Stimulated activated naive CD8-positive, alpha-beta T cell treated with anti-CD3 and anti-CD28 coated beads, Interleukin-15, Interleukin-2, amounts not matched to agents 100 ng/mL and 50 ng/mL, for 24 hours (primary cell): ENCODE data around the gene SLC35G4.
"Not testable (repeated sequence)": the region's sequence is repeated elsewhere in the genome, so short reads cannot be mapped to it uniquely, and the experiment has no call there.

Experiments
- H3K27ac Mint-ChIP-seq: one replicate; pipeline ENCODE4 v1.8.0; 2021; ENCODE audit warnings: mild to moderate bottlenecking, mixed read lengths
- H3K27me3 Mint-ChIP-seq: one replicate; pipeline ENCODE4 v1.8.0; 2021; ENCODE audit warnings: mixed read lengths
- H3K36me3 Mint-ChIP-seq: one replicate; pipeline ENCODE4 v1.8.0; 2021; ENCODE audit warnings: low read depth, mixed read lengths
- H3K4me1 Mint-ChIP-seq: one replicate; pipeline ENCODE4 v1.8.0; 2021; ENCODE audit warnings: low read depth, mixed read lengths
- H3K4me3 Mint-ChIP-seq: one replicate; pipeline ENCODE4 v1.8.0; 2021; ENCODE audit warnings: mild to moderate bottlenecking, mixed read lengths
- H3K9me3 Mint-ChIP-seq: one replicate; pipeline ENCODE4 v1.8.0; 2021; ENCODE audit warnings: mixed read lengths

Gene SLC35G4

GRCh38 chr18:11609488-11609887 is at the start of gene SLC35G4:
Gene SLC35G4 (plus strand): TSS chr18:11609596. CDS start chr18:11609596, 0 bp downstream.
- H3K27me3 Mint-ChIP-seq = peaks cover 11% of the 10 kb centered on the region
- not testable (repeated sequence) for H3K36me3 Mint-ChIP-seq, H3K9me3 Mint-ChIP-seq, H3K27ac Mint-ChIP-seq, H3K4me3 Mint-ChIP-seq, H3K4me1 Mint-ChIP-seq

- Mint-ChIP-seq H3K36me3 (no peaks in the 10 kb centered on the region), H3K9me3 (no peaks in the 10 kb centered on the region), H3K27me3 (no peaks in the 10 kb centered on the region), H3K4me1 (no peaks in the 10 kb centered on the region), H3K4me3 (no peak overlapping the region), H3K27ac (no peak overlapping the region)
Observed at GRCh38 chr18:11561293-11561692, 48.1 kb upstream of the SLC35G4 start.

- Mint-ChIP-seq H3K9me3 (no peaks in the 10 kb centered on the region), H3K4me1 (no peaks in the 10 kb centered on the region), H3K36me3 (no peaks in the 10 kb centered on the region), H3K27ac (no peak overlapping the region), H3K27me3 (no peaks in the 10 kb centered on the region), H3K4me3 (no peak overlapping the region)
Observed at GRCh38 chr18:11565716-11566115, 43.7 kb upstream of the SLC35G4 start.

GRCh38 chr18:11566236-11566965 is 43.0 kb upstream of the SLC35G4 start:
- Mint-ChIP-seq H3K27me3 (no peaks in the 10 kb centered on the region), H3K4me1 (no peaks in the 10 kb centered on the region), H3K27ac (no peak overlapping the region), H3K4me3 (no peak overlapping the region), H3K9me3 (no peaks in the 10 kb centered on the region), H3K36me3 (no peaks in the 10 kb centered on the region)

- Mint-ChIP-seq H3K27me3 (no peaks in the 10 kb centered on the region), H3K4me1 (no peaks in the 10 kb centered on the region), H3K36me3 (no peaks in the 10 kb centered on the region), H3K27ac (no peak overlapping the region), H3K9me3 (no peaks in the 10 kb centered on the region), H3K4me3 (no peak overlapping the region)
Observed at GRCh38 chr18:11567396-11567795, 42.0 kb upstream of the SLC35G4 start.

GRCh38 chr18:11570073-11570588 is 39.3 kb upstream of the SLC35G4 start:
- Mint-ChIP-seq H3K9me3 (no peaks in the 10 kb centered on the region), H3K36me3 (no peaks in the 10 kb centered on the region), H3K27ac (no peak overlapping the region), H3K27me3 (peaks cover 4% of the 10 kb centered on the region), H3K4me1 (no peaks in the 10 kb centered on the region), H3K4me3 (no peak overlapping the region)

- no peaks in the 10 kb centered on the region for H3K4me1 Mint-ChIP-seq
- no peak overlapping the region for H3K27ac Mint-ChIP-seq
- H3K4me3 Mint-ChIP-seq = no peak overlapping the region
Observed at GRCh38 chr18:11570769-11571412, 38.5 kb upstream of the SLC35G4 start.

GRCh38 chr18:11572201-11572600 is 37.2 kb upstream of the SLC35G4 start:
- Mint-ChIP-seq H3K4me3 (no peak overlapping the region), H3K4me1 (peaks cover 3% of the 10 kb centered on the region)

More at GRCh38 chr18:11570769-11571412, 38.5 kb upstream of the SLC35G4 start:
- Mint-ChIP-seq H3K27me3 (peaks cover 4% of the 10 kb centered on the region), H3K36me3 (no peaks in the 10 kb centered on the region), H3K9me3 (no peaks in the 10 kb centered on the region)

GRCh38 chr18:11574545-11574944 is 34.9 kb upstream of the SLC35G4 start:
- Mint-ChIP-seq H3K4me3 (no peak overlapping the region), H3K9me3 (no peaks in the 10 kb centered on the region), H3K27ac (no peak overlapping the region), H3K4me1 (peaks cover 12% of the 10 kb centered on the region), H3K27me3 (peaks cover 4% of the 10 kb centered on the region), H3K36me3 (no peaks in the 10 kb centered on the region)

More at GRCh38 chr18:11572201-11572600, 37.2 kb upstream of the SLC35G4 start:
- no peak overlapping the region for H3K27ac Mint-ChIP-seq
- H3K9me3 Mint-ChIP-seq = no peaks in the 10 kb centered on the region
- H3K27me3 Mint-ChIP-seq = peaks cover 4% of the 10 kb centered on the region
- H3K36me3 Mint-ChIP-seq = no peaks in the 10 kb centered on the region

- no peak overlapping the region for H3K27ac Mint-ChIP-seq
- no peaks in the 10 kb centered on the region for H3K9me3 Mint-ChIP-seq
- H3K4me3 Mint-ChIP-seq = no peak overlapping the region
- peaks cover 14% of the 10 kb centered on the region for H3K4me1 Mint-ChIP-seq
- H3K36me3 Mint-ChIP-seq = no peaks in the 10 kb centered on the region
- H3K27me3 Mint-ChIP-seq = peaks cover 4% of the 10 kb centered on the region
Observed at GRCh38 chr18:11577271-11578112, 31.9 kb upstream of the SLC35G4 start.

- peaks cover 14% of the 10 kb centered on the region for H3K4me1 Mint-ChIP-seq
- no peaks in the 10 kb centered on the region for H3K9me3 Mint-ChIP-seq
- no peaks in the 10 kb centered on the region for H3K36me3 Mint-ChIP-seq
- no peak overlapping the region for H3K4me3 Mint-ChIP-seq
- H3K27me3 Mint-ChIP-seq = no peaks in the 10 kb centered on the region
- no peak overlapping the region for H3K27ac Mint-ChIP-seq
Observed at GRCh38 chr18:11578799-11579198, 30.6 kb upstream of the SLC35G4 start.

- no peaks in the 10 kb centered on the region for H3K9me3 Mint-ChIP-seq
- H3K27me3 Mint-ChIP-seq = no peaks in the 10 kb centered on the region
- H3K36me3 Mint-ChIP-seq = no peaks in the 10 kb centered on the region
- peaks cover 14% of the 10 kb centered on the region for H3K4me1 Mint-ChIP-seq
- H3K27ac Mint-ChIP-seq = no peak overlapping the region
- H3K4me3 Mint-ChIP-seq = no peak overlapping the region
Observed at GRCh38 chr18:11579916-11580315, 29.5 kb upstream of the SLC35G4 start.

GRCh38 chr18:11581286-11581685 is 28.1 kb upstream of the SLC35G4 start:
- Mint-ChIP-seq H3K4me3 (no peak overlapping the region), H3K4me1 (peaks cover 14% of the 10 kb centered on the region), H3K27ac (no peak overlapping the region), H3K27me3 (no peaks in the 10 kb centered on the region), H3K36me3 (no peaks in the 10 kb centered on the region), H3K9me3 (no peaks in the 10 kb centered on the region)

GRCh38 chr18:11585596-11585995 is 23.8 kb upstream of the SLC35G4 start:
- no peak overlapping the region for H3K27ac Mint-ChIP-seq
- no peaks in the 10 kb centered on the region for H3K36me3 Mint-ChIP-seq
- H3K4me1 Mint-ChIP-seq = peaks cover 14% of the 10 kb centered on the region
- H3K4me3 Mint-ChIP-seq = no peak overlapping the region
- H3K9me3 Mint-ChIP-seq = no peaks in the 10 kb centered on the region
- H3K27me3 Mint-ChIP-seq = no peaks in the 10 kb centered on the region

GRCh38 chr18:11586896-11587295 is 22.5 kb upstream of the SLC35G4 start:
- Mint-ChIP-seq H3K4me3 (no peak overlapping the region), H3K27me3 (peaks cover 3% of the 10 kb centered on the region), H3K36me3 (no peaks in the 10 kb centered on the region), H3K27ac (no peak overlapping the region), H3K9me3 (no peaks in the 10 kb centered on the region), H3K4me1 (peaks cover 14% of the 10 kb centered on the region)
